Mononuclear cell (primary cell): ENCODE results near the gene PREX1. TPM values are rescaled to one million over a fixed set of nuclear protein-coding genes. Genes with fewer than 3 reads are reported as not detected.
"Not testable (repeated sequence)": the region's sequence is repeated elsewhere in the genome, so short reads cannot be mapped to it uniquely, and the experiment has no call there.

Source experiments
- H3K27me3 ChIP-seq: 2 replicates; pipeline ENCODE4 v1.6.0; 2011; ENCODE audit warnings: low read length, control low read depth; ENCODE audit not compliant: insufficient read depth
- H3K4me1 ChIP-seq: 2 replicates; pipeline ENCODE4 v1.5.1; 2011; ENCODE audit warnings: mild to moderate bottlenecking, low read length, control low read depth; ENCODE audit not compliant: insufficient read depth
- H3K4me3 ChIP-seq: 2 replicates; pipeline ENCODE4 v1.5.1; 2011; ENCODE audit warnings: mild to moderate bottlenecking, low read length, moderate library complexity
- H3K9me3 ChIP-seq: 2 replicates; pipeline ENCODE4 v1.5.1; 2011; ENCODE audit warnings: low read depth, mild to moderate bottlenecking, control low read depth, low read length
- total RNA-seq: library from RNA; depleted of rRNA; stranded (reverse); fragments of >200 nt; gene quantifications from one replicate; pipeline ENCODE4 v1.2.3, GENCODE V29; 2012

The PREX1 gene
- total RNA-seq, 1 donor, result 128 TPM

GRCh38 chr20:48776306-48776705 lies 51.5 kb downstream of the PREX1 start:
- Histone ChIP-seq H3K4me1 (peaks cover 86% of the 10 kb centered on the region), H3K9me3 (no peaks in the 10 kb centered on the region), H3K4me3 (no peak overlapping the region), H3K27me3 (no peaks in the 10 kb centered on the region)

DNA sequence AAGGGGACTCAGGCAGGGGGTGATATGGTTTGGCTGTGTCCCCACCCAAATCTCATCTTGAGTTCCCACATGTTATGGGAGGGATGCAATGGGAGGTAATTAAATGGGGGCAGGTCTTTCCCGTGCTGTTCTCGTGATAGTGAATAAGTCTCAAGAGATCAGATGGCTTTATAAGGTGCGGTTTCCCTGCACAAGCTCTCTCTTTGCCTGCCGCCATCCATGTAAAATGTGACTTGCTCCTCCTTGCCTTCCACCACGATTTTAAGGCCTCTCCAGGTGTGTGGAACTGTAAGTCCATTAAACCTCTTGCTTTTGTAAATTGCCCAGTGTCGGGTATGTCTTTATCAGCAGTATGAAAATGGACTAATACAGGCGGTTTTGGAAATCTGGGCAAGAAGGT lies 52.3 kb downstream of the PREX1 start:
- not testable (repeated sequence) for H3K4me3 ChIP-seq, H3K27me3 ChIP-seq, H3K9me3 ChIP-seq
- H3K4me1 ChIP-seq, result peaks cover 87% of the 10 kb centered on the region

GRCh38 chr20:48774696-48775095 lies 53.1 kb downstream of the PREX1 start:
- Histone ChIP-seq H3K4me3 (no peak overlapping the region), H3K9me3 (no peaks in the 10 kb centered on the region), H3K4me1 (peaks cover 90% of the 10 kb centered on the region), H3K27me3 (no peaks in the 10 kb centered on the region)

- no peaks in the 10 kb centered on the region for H3K27me3 ChIP-seq
- H3K4me3 ChIP-seq, result no peak overlapping the region
- H3K9me3 ChIP-seq, result no peaks in the 10 kb centered on the region
- peaks cover 97% of the 10 kb centered on the region for H3K4me1 ChIP-seq
Measured at GRCh38 chr20:48773837-48774418, 53.9 kb downstream of the PREX1 start.

DNA sequence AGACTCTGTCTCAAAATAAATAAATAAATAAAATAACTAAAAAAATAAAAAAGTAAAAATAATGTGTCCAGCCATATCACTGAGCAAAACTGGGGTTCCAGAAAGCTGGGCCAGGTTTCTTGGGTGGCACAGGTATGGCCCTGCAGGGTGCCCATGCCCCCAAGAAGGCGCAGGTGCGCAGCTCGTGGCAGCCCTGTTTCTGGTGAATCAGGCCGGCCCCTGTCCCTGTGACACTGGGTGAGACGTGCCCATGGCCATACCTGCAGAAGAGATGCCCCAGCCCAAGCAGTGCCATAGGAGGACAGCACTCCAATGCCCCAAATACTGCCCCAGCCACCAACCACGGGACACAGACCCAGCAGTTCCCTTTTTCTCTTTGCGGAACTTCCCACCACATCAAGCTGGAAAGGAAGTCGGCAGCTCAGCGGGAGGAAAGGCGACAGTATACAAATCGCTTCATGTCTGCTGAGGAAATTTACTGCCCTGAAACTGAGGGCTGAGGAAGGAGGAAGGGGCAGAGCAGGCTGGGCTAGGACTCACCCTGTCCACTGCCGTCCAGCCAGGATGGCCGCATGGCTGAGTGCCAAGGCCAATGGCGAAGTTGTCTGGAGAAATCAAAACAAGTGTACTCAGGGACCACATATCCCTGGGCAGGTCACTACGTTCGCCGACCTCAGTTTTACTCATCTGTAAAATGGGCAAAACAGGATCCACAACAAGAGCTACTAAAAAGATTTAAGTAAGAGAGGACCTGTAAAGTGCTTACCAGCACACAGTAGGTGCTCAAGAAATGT lies 55.4 kb downstream of the PREX1 start:
- H3K9me3 ChIP-seq, result no peaks in the 10 kb centered on the region
- no peaks in the 10 kb centered on the region for H3K27me3 ChIP-seq
- H3K4me3 ChIP-seq, result no peak overlapping the region
- H3K4me1 ChIP-seq, result peaks cover 100% of the 10 kb centered on the region

- H3K27me3 ChIP-seq, result no peaks in the 10 kb centered on the region
- H3K4me3 ChIP-seq, result no peak overlapping the region
- no peaks in the 10 kb centered on the region for H3K9me3 ChIP-seq
- peaks cover 100% of the 10 kb centered on the region for H3K4me1 ChIP-seq
Measured at GRCh38 chr20:48771542-48771941, 56.3 kb downstream of the PREX1 start.

- no peaks in the 10 kb centered on the region for H3K9me3 ChIP-seq
- H3K27me3 ChIP-seq, result no peaks in the 10 kb centered on the region
- H3K4me3 ChIP-seq, result no peak overlapping the region
- peaks cover 100% of the 10 kb centered on the region for H3K4me1 ChIP-seq
Measured at GRCh38 chr20:48770700-48771442, 56.9 kb downstream of the PREX1 start.

DNA sequence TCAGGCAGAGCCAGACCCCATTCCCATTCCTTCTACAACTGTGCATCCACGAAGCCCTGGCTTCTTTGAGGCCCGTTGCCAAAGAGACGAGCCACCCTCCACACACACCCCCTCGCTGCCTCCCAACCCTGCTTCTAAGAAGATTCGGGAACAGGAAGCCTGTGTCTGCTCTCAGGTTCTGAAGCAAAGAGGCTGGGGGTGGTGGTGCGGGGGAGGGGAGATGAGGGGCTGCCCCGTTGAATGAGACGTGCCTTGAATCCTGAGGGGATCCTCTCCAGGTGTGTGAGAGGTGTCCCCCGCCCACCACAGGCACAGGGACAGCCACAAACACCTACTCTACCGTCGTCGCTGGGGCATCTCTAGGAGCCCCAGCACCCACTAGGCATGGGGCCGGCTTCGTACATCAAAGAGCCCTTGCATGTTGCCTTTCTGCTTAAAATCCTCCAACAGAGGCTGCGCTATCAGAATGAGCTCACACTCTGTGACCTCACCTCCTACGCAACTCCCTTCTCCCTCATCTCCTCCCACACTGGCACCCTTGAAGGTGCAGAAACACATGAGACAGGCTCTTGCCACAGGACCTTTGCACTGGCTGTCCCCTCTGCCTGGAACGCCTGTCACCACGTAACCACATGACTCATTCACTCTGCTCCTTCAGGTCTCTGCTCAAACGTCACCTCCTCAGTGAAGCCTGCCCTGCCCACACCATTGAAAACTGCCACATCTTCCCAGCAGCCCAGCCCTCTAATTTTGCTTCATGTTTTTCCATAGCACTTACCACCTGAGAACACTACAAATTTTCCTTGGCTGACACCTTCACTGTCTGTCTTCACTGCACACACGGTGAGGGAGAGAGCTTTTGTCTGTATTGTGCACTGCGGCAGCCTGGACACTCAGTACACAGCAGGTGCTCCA lies 58.5 kb downstream of the PREX1 start:
- Histone ChIP-seq H3K4me1 (peaks cover 97% of the 10 kb centered on the region), H3K9me3 (no peaks in the 10 kb centered on the region), H3K4me3 (no peak overlapping the region), H3K27me3 (no peaks in the 10 kb centered on the region)

- no peak overlapping the region for H3K4me3 ChIP-seq
- H3K27me3 ChIP-seq, result no peaks in the 10 kb centered on the region
- H3K9me3 ChIP-seq, result no peaks in the 10 kb centered on the region
- H3K4me1 ChIP-seq, result peaks cover 97% of the 10 kb centered on the region
Measured at GRCh38 chr20:48766961-48767960, 60.5 kb downstream of the PREX1 start.

GRCh38 chr20:48766205-48766604 lies 61.6 kb downstream of the PREX1 start:
- Histone ChIP-seq H3K4me1 (peaks cover 97% of the 10 kb centered on the region), H3K27me3 (no peaks in the 10 kb centered on the region), H3K9me3 (no peaks in the 10 kb centered on the region), H3K4me3 (no peak overlapping the region)

- Histone ChIP-seq H3K4me3 (no peak overlapping the region), H3K4me1 (peaks cover 97% of the 10 kb centered on the region), H3K9me3 (no peaks in the 10 kb centered on the region), H3K27me3 (no peaks in the 10 kb centered on the region)
Measured at GRCh38 chr20:48765359-48765758, 62.4 kb downstream of the PREX1 start.

DNA sequence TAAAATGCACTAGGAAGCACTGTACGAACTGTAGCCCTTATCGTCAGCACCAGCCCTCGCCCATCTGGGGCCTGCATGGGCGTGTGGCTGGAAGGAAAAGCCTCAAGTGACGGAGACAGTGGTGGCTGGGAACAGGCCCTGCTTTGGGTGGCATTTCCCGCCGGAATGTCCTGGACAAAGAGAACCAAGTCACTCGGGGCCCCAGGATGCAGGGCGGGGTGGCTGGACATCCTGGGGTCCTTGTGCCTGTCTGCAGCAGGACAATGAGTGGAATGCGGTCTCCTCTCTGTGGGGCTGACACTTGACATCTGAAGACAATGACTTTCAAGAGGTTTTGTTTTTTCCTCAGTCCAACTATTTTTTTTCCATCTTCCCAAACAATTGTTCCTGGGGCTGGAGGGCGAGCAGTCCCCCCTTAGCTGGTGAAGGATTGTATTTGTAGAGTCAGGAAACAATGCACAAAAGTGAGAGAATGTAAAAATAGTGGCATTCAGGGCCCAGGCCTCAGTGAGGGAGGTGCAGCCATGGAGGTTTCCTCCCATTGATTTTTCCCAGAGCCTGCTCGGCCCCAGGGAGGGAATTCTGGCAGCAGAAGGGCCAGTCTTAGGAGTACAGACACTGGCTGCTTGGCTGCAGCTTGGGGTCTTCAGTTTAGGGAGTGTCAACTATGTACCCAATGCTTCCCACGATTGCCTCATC lies 64.4 kb downstream of the PREX1 start:
- peaks cover 97% of the 10 kb centered on the region for H3K4me1 ChIP-seq
- H3K27me3 ChIP-seq, result no peaks in the 10 kb centered on the region
- no peaks in the 10 kb centered on the region for H3K9me3 ChIP-seq
- H3K4me3 ChIP-seq, result no peak overlapping the region

GRCh38 chr20:48761874-48762273 lies 65.9 kb downstream of the PREX1 start:
- H3K9me3 ChIP-seq, result no peaks in the 10 kb centered on the region
- H3K4me1 ChIP-seq, result peaks cover 97% of the 10 kb centered on the region
- no peak overlapping the region for H3K4me3 ChIP-seq
- no peaks in the 10 kb centered on the region for H3K27me3 ChIP-seq
